Ureter (tissue), 1 donor: Measurements from ENCODE around the gene GNAQ. TPM values are rescaled to one million over a fixed set of nuclear protein-coding genes. Genes with fewer than 3 reads are reported as not detected.

Experiments used
- DNase-seq: peaks from one replicate; pipeline ENCODE4 v3.0.0-alpha.2; 2020; ENCODE audit warnings: low spot score
- total RNA-seq: library from RNA; stranded (reverse); gene quantifications from one replicate; pipeline ENCODE4 v1.2.4, GENCODE V29; 2023
- donor health status: DM: yes; HTN: yes; CAD: no.

The GNAQ gene
- total RNA-seq, 1 donor from 2014 or later = 85.8 TPM

- DNase-seq = no peak
Measured at GRCh38 chr9:77974434-77974833, 57.2 kb downstream of the GNAQ start.

- DNase-seq = no peak
Measured at GRCh38 chr9:77969083-77969482, 62.5 kb downstream of the GNAQ start.

GRCh38 chr9:77968506-77968905 is 63.1 kb downstream of the GNAQ start:
- DNase-seq = no peak

GRCh38 chr9:77966718-77967117 is 64.9 kb downstream of the GNAQ start:
- no peak for DNase-seq

- no peak for DNase-seq
Measured at GRCh38 chr9:77965445-77966123, 66.0 kb downstream of the GNAQ start.

- DNase-seq = no peak
Measured at GRCh38 chr9:77964258-77964657, 67.4 kb downstream of the GNAQ start.

GRCh38 chr9:77961541-77961940 is 70.1 kb downstream of the GNAQ start:
- DNase-seq = no peak

GRCh38 chr9:77960356-77961153 is 71.1 kb downstream of the GNAQ start:
- no peak for DNase-seq

GRCh38 chr9:77959803-77960202 is 71.8 kb downstream of the GNAQ start:
- no peak for DNase-seq

GRCh38 chr9:77957652-77958051 is 74.0 kb downstream of the GNAQ start:
- DNase-seq = no peak

- DNase-seq = no peak
Measured at GRCh38 chr9:77956555-77956954, 75.1 kb downstream of the GNAQ start.

GRCh38 chr9:77954666-77955015 is 77.0 kb downstream of the GNAQ start:
- DNase-seq = no peak

GRCh38 chr9:77954013-77954665 is 77.5 kb downstream of the GNAQ start:
- no peak for DNase-seq

GRCh38 chr9:77953590-77953989 is 78.0 kb downstream of the GNAQ start:
- DNase-seq = no peak

GRCh38 chr9:77952635-77953328 is 78.8 kb downstream of the GNAQ start:
- no peak for DNase-seq

GRCh38 chr9:77951369-77951768 is 80.2 kb downstream of the GNAQ start:
- no peak for DNase-seq

GRCh38 chr9:77949751-77950436 is 81.7 kb downstream of the GNAQ start:
- DNase-seq = no peak

- no peak for DNase-seq
Measured at GRCh38 chr9:77947651-77948050, 84.0 kb downstream of the GNAQ start.

GRCh38 chr9:77946969-77947620 is 84.5 kb downstream of the GNAQ start:
- no peak for DNase-seq

GRCh38 chr9:77946296-77946695 is 85.3 kb downstream of the GNAQ start:
- no peak for DNase-seq

- no peak for DNase-seq
Measured at GRCh38 chr9:77945798-77946197, 85.8 kb downstream of the GNAQ start.
